KMS-11 (cell line): ENCODE data around the gene KCNJ5.

Experiments
- H2AFZ ChIP-seq: fragments of 200-600 bp; sonication (generic); 2 replicates; pipeline ENCODE4 v1.6.1; 2016; ENCODE audit warnings: antibody characterized with exemption, mixed run types, low read depth
- H3K27ac ChIP-seq: fragments of 200-600 bp; sonication (generic); 2 replicates; pipeline ENCODE4 v1.6.1; 2016; ENCODE audit warnings: mild to moderate bottlenecking, mixed run types
- H3K27me3 ChIP-seq: fragments of 200-600 bp; sonication (generic); 2 replicates; pipeline ENCODE4 v1.6.1; 2017; ENCODE audit warnings: mild to moderate bottlenecking, low read depth, mixed run types, moderate library complexity; ENCODE audit not compliant: insufficient read depth
- H3K36me3 ChIP-seq: fragments of 200-600 bp; sonication (generic); 2 replicates; pipeline ENCODE4 v1.6.1; 2017; ENCODE audit warnings: mild to moderate bottlenecking, mixed run types; ENCODE audit not compliant: insufficient read depth
- H3K4me1 ChIP-seq: fragments of 200-600 bp; sonication (generic); 2 replicates; pipeline ENCODE4 v1.6.1; 2016; ENCODE audit warnings: mild to moderate bottlenecking, low read depth, mixed run types; ENCODE audit not compliant: poor library complexity, severe bottlenecking
- H3K4me2 ChIP-seq: fragments of 200-600 bp; sonication (generic); 2 replicates; pipeline ENCODE4 v1.7.0; 2016; ENCODE audit warnings: mild to moderate bottlenecking, mixed run types
- H3K4me3 ChIP-seq: fragments of 200-600 bp; sonication (generic); IDR thresholded peaks from 2 replicates; pipeline ENCODE4 v1.6.1; 2017; ENCODE audit warnings: low read depth, low read length, mixed read lengths; ENCODE audit not compliant: insufficient read depth
- H3K79me2 ChIP-seq: fragments of 200-600 bp; sonication (generic); 2 replicates; pipeline ENCODE4 v1.6.1; 2016; ENCODE audit warnings: low read depth, mixed run types; ENCODE audit not compliant: insufficient read depth
- H3K9ac ChIP-seq: fragments of 200-600 bp; sonication (generic); 2 replicates; pipeline ENCODE4 v1.6.1; 2016; ENCODE audit warnings: mild to moderate bottlenecking, mixed run types
- H4K20me1 ChIP-seq: fragments of 200-600 bp; sonication (generic); 2 replicates; pipeline ENCODE4 v1.6.1; 2016; ENCODE audit warnings: mild to moderate bottlenecking, mixed run types; ENCODE audit not compliant: insufficient read depth
- CTCF ChIP-seq: fragments of 200-600 bp; sonication (generic); conservative IDR thresholded peaks from 2 replicates; pipeline ENCODE4 v1.6.1; 2017; ENCODE audit warnings: low read depth, mild to moderate bottlenecking, antibody characterized with exemption, low read length, moderate library complexity, mixed read lengths

Gene KCNJ5

GRCh38 chr11:128860571-128861361 is 30.4 kb upstream of the KCNJ5 start:
- H3K9ac ChIP-seq: no peak overlapping the region
- no peak for TF ChIP-seq CTCF
- H3K36me3 ChIP-seq: no peaks in the 10 kb centered on the region
- H3K4me1 ChIP-seq: peaks cover 12% of the 10 kb centered on the region
- no peaks in the 10 kb centered on the region for H4K20me1 ChIP-seq
- no peaks in the 10 kb centered on the region for H3K27me3 ChIP-seq
- no peak overlapping the region for H3K27ac ChIP-seq
- no peaks in the 10 kb centered on the region for H3K79me2 ChIP-seq
- no peak overlapping the region for H3K4me3 ChIP-seq
- H3K4me2 ChIP-seq: no peak overlapping the region; the same call in 1 of the 2 replicates
- H2AFZ ChIP-seq: no peak overlapping the region

GRCh38 chr11:128862406-128862805 is 28.8 kb upstream of the KCNJ5 start:
- no peak overlapping the region for H3K9ac ChIP-seq
- peaks cover 12% of the 10 kb centered on the region for H3K4me1 ChIP-seq
- no peak overlapping the region for H3K4me3 ChIP-seq
- no peak overlapping the region for H3K27ac ChIP-seq
- no peaks in the 10 kb centered on the region for H3K79me2 ChIP-seq
- H3K4me2 ChIP-seq: no peak overlapping the region
- H2AFZ ChIP-seq: no peak overlapping the region
- no peaks in the 10 kb centered on the region for H3K36me3 ChIP-seq
- no peaks in the 10 kb centered on the region for H4K20me1 ChIP-seq
- H3K27me3 ChIP-seq: no peaks in the 10 kb centered on the region
- TF ChIP-seq CTCF: no peak

GRCh38 chr11:128862908-128863660 is 28.1 kb upstream of the KCNJ5 start:
- Histone ChIP-seq H3K27me3 (no peaks in the 10 kb centered on the region), H3K4me2 (no peak overlapping the region), H3K79me2 (no peaks in the 10 kb centered on the region), H3K27ac (no peak overlapping the region), H3K4me1 (peaks cover 12% of the 10 kb centered on the region), H3K36me3 (no peaks in the 10 kb centered on the region), H3K9ac (no peak overlapping the region), H3K4me3 (no peak overlapping the region), H2AFZ (no peak overlapping the region), H4K20me1 (no peaks in the 10 kb centered on the region)
- no peak for TF ChIP-seq CTCF

GRCh38 chr11:128865490-128865889 is 25.7 kb upstream of the KCNJ5 start:
- no peak for TF ChIP-seq CTCF
- Histone ChIP-seq H3K9ac (no peak overlapping the region), H3K27ac (no peak overlapping the region), H2AFZ (no peak overlapping the region), H3K36me3 (no peaks in the 10 kb centered on the region), H4K20me1 (no peaks in the 10 kb centered on the region), H3K79me2 (no peaks in the 10 kb centered on the region), H3K4me3 (no peak overlapping the region), H3K4me2 (no peak overlapping the region), H3K4me1 (peaks cover 5% of the 10 kb centered on the region), H3K27me3 (no peaks in the 10 kb centered on the region)
